ACHN (cell line): ENCODE measurements around the gene NFYC.

Experiments used
- DNase-seq: peaks from one replicate; pipeline ENCODE4 v3.0.0-alpha.2; 2015
- in situ Hi-C: cut with HindIII; loops from 2 replicates; pipeline ENCODE4 v1.10.0; 2017; ENCODE audit warnings: low sequenced_read_pairs, low pct_ligation_motif_present, low pct_unique_long_range_greater_than_20kb

NFYC gene

DNA sequence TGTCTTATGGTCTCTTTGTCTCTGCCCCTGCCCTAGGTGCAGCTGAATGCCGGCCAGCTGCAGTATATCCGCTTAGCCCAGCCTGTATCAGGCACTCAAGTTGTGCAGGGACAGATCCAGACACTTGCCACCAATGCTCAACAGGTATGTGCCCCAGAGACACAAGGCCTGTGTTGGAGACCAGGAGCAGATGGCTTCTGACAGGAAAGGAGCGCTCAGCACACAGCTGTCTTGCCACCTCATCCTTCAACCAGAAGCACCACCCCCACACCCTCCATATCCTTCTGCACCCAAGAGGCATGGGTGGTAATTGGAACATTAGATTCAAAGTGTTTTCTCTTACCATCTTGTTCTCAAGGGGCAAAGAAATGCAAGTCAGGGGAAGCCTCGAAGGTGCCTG is 75.1 kb downstream of the NFYC start:
- DNase-seq: no peak
- in situ Hi-C loops: no loop called here

DNA sequence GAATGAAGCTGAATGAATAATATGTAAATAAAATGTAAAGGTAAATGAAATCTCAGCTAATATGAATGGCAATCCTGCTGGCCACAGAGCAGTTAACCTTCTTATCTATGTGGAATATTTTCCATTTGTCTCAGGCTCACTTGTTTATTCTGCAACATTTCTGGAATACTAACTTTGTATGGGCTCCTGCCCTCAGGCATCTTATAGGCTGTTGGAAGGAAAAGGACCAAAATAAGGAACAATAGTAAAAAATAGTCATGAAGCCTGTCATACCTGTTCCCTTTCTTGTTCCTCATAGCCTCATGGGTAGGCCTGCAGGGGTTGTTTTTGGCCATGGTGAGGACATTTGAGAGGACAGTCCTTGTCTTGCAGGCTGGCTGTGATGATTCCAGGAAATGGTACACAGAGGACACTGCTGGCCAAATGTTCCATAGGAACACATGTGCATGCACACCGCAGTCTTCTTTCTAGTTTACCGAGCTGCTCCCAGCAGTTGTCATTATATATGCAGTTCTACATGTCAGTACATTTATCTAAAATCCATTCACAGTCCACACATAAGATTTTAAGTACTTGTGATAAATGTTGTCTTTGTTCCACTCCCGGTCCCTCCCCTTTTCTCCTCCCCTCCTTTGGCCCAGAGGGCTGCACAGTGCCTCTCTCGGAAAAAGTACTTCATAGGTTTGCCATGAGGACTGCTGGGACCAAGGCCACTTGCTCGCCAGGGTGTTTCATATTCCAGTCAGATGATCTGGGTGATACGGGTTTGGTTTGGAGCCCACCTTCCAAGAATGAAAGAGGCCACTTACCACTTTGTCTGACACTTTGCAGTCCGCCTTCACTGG is 76.9 kb downstream of the NFYC start:
- in situ Hi-C loops: no loop called here
- DNase-seq: no peak

DNA sequence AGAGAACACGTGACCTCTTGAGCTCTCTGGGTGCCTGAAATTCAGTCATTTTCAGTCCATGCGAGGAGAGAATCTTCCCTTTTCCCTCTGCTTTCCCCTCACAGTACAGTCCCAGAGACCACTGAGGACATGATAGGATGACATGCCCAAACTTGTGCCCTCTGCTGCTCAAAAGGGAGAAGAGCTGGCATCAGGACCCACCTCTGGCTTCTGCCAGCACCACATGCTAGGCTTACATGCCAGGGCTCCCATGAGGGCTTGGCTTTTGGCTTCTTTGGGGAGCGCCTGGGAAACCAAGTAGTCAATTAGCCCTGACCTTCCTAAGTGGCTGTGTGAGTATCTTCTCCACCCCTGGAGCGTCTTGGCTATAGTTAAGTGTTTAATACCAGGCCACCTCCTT is 78.3 kb downstream of the NFYC start:
- DNase-seq: peak; percentile 18
- in situ Hi-C loops: no loop called here

DNA sequence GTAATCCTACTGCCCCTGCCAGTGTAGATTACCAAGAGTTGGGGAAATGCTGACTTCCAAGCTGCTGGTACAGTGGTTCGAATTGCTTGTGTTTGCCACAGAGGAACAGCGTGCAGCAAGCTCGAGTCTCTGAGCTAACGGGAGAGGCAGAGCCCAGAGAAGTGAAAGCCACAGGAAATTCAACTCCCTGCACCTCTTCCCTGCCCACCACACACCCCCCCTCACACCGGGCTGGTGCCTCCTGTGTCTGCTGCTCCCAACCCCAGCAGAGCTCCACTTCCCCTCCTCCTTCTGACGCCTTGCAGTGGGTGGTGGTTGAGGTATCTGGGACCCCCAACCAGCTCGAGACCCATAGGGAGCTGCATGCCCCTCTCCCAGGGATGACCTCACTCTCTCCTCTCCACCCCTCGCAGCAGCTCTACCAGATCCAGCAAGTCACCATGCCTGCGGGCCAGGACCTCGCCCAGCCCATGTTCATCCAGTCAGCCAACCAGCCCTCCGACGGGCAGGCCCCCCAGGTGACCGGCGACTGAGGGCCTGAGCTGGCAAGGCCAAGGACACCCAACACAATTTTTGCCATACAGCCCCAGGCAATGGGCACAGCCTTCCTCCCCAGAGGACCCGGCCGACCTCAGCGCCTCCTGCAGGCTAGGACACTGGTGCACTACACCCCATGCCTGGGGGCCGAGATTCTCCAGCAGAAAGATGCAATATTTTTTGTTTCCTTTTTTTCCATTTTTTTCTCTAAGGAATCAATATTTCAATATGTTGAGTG is 79.0 kb downstream of the NFYC start:
- in situ Hi-C loops: no loop called here
- no peak for DNase-seq

DNA sequence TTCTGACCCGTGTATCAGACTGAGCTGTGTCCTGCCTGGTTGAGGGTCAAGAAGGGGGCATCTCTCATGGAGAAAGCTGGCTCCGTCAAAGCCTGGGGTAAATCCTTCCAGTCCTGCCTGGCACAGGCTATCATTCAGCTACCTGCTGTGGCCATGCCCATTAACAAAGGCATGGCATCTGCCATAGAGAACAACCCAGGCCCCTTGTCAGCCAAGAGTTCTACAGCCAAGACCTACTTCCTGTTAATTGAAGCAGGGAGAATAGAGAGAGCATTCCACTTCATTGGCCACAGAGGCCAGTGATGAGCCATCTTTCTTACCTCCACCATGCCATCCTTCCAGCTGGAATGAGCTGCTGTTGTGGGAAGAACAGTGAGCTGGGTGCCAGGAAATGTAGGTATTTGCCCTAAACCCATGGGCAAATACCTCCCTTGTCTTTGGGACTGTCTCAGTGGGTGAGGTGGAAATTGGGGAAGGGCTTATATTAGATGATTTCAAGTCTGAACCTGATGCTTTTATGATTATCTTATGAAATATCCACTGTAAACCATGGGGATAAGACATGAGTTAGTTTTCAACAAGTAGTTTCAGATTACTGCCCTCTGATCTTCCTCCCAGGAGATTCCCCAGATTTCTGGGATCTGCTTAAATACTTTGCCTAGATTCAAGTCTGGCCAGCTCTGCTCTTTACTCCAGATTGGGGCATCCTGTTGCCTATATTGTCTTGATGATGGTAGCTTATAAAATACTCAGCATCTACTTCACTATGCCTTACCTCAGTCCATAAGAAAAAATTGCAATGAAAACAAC is 80.8 kb downstream of the NFYC start:
- no peak for DNase-seq
- in situ Hi-C loops: no loop called here

DNA sequence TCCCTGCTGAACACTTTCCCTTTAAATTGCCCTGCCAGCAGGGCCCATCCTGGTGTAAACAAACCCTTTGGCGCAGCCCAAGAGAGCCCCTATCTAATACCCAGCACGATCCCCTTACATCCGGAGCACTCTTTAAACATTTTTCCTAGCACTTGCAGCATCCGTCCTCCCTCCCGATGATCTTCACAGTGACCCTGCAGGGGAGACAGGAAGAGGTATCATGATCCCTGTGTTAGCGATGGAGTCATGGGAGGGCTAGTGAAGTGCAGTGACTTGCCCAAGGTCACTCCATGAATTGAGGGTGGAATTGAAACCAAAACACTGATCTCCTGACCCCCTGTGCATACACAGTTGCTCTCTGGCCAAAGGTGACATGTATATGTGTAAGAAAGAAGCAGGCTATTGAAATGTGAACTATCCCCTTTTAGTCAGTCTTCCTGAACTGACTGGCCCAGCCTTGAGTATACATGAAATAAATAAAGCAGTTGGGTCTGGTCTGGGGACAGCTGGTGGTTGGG is 82.3 kb downstream of the NFYC start:
- DNase-seq: no peak
- in situ Hi-C loops: no loop called here

DNA sequence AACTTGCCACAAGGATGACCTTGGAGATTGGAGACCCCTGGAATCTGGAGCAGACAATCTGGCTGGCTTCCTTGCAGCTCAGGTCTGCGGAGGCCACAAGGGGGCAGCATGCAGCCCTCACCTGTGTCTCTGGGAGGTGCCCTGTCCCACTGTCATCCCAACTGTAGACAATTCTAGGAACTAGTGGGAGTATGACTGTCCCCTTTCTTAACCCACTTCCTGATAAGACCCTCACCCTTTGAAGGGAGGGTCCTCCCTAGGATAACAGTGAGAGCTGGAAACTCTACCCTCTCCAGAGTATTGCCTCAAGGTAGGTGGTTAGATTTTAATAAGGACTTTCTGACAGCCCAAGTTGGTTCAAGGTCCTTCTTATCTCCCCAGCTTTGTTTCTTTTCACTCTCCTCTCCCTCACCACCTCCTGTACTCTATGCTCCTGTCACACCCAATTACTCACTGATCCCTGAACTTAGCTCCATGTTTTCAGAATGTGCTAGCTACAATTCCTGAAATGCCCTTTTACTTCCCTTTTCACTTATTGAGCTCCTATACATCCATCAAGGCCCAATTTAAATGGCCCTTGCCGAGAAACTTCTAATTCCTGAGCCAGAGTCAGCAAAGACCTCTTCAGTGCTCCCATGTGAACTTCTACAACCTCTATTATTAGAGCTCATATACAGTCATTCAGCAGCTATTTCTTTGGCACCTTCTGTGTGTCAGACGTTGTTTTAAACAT is 82.9 kb downstream of the NFYC start:
- in situ Hi-C loops: no loop called here
- DNase-seq: peak; percentile 36

DNA sequence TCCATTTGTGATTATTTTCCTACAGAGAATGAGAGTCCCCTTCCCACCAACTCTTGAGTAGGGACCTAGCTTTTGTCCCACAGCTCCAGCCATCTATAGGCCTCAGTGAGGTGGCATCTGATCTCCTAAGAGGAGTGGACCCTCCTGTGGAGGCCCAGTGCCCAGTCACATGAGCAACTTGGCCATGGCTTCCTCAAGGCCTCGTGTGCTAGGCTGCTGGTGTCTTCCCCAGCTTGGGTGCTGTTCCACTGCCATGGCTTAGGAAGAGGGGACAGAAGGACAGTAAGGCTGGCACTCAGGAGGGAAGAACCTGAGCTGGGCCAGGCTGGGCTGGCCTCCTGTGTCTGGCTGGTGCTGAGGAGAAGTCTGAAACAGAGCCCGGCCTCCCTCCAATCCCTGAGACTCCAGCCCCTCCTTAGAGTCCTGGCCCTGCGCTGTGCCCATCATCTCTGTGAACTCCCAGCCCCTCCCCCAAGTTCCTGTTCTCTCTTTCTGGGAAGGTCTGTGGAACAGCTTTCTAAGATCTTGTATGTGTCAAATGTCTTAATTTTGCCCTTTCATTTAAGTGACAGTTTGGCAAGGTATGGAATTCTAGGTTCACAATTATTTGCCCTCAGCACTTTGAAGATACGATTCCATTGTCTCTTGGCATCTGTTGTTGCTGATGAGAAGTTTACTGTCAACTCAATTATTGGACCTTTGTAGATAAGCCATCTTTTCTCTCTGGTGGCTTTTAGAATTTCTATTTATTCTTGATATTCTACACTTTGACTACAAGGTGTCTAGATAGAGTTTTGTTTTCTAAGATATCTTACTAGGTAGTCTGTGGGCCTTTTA is 85.0 kb downstream of the NFYC start:
- in situ Hi-C loops: no loop called here

DNA sequence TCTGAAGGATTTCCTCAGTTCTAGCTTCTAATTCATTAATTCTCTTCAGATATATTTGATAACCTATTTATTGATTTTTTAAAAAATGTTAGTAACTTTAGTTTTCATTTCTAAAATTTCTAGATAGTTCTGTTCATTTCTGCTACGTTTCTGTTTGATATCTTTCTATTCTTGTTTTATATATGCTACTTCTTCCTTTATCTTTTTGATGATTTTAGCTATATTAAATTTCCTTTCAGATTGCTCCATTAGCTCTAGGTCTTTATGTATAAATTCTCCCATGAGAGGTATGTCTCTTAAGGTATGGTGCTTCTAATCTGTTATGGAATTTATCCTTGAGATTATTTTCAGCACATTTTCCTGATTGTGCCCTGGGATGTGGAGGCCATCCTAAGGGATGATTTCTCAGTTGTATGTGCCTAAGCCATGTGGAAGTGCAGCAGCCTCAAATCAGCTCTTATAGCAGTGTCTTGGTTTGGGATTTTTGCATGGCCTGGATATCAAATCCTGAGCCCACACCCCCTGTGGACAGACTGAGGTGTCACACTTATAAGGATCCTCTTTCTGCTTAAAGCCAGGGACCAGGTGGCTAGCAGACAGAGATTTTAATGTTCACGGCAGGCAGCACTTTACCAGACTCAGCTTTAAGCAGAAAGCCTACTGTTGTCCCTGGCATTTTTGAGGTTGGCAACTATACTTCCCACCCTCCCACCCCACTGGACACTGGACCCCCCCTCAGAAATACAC is 85.9 kb downstream of the NFYC start:
- no peak for DNase-seq
- in situ Hi-C loops: no loop called here

More for the DNA sequence above, 85.0 kb downstream of the NFYC start:
- DNase-seq: no peak

DNA sequence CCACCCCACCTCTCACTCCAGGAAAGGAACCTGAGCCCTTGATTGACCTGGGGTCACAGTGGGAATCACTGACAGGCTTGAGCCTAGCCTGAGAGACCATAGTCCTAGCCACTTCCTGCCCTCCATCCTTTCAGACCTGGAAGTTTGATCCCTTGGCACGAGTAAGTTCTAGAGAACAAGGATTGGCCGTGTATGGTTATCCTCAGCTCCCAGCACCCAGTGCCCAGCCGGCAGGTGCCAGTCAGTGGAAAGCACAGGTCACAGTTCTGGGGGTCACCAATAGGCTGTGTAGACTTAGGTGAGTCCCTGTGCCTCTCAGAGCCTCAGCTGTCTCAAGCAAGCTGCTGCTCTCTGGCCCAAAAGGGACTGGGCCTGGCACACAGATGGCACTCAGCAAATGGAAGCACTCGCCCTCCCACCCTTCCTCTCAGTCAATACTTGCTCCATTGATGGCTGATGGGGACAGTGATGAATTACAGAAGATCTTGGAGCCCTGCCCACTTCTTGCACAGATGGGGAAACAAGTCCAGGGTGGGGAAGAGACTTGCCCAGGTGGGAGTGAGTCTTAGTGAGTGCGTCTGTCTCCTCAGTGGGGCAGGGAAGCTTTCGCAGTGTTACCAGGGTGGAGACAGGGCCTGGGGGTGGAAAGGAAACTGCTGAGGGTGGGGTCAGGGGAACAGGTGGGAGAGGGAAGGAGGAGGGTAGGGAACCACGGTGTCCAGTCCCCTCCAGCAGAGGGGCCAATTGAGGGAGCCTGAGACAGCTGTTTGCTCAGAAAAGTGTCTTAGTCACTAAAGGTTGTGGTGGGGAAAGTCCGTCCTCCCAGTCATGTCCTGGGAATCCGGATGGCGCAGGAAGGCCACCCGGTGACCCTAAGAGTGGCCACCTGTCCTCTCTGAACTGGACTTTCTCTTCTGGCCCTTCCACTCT is 89.4 kb downstream of the NFYC start:
- in situ Hi-C loops: loop anchor here (10.0 kb wide), 1 partner anchor 74 kb away; no protein-coding TSS in a partner anchor
- no peak for DNase-seq

DNA sequence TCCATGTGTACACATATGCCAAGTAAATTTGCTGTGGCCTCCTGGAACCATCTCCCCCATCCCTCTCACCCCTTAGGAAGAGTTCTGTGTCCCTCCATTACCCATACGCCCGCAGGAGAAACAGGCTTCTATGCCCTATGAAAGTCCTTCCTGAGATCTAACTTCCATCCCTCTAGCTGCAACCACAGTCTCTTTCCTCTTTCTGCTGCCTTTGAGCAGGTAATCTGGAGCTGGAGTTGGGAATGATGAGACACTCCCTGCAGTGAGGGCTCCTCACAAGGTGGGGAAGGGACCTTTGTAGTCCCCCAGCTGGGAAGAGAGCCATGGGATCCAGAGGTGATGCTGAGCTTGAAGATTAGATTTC is 90.1 kb downstream of the NFYC start:
- in situ Hi-C loops: loop anchor here (10.0 kb wide), 1 partner anchor 73 kb away; no protein-coding TSS in a partner anchor
- no peak for DNase-seq

DNA sequence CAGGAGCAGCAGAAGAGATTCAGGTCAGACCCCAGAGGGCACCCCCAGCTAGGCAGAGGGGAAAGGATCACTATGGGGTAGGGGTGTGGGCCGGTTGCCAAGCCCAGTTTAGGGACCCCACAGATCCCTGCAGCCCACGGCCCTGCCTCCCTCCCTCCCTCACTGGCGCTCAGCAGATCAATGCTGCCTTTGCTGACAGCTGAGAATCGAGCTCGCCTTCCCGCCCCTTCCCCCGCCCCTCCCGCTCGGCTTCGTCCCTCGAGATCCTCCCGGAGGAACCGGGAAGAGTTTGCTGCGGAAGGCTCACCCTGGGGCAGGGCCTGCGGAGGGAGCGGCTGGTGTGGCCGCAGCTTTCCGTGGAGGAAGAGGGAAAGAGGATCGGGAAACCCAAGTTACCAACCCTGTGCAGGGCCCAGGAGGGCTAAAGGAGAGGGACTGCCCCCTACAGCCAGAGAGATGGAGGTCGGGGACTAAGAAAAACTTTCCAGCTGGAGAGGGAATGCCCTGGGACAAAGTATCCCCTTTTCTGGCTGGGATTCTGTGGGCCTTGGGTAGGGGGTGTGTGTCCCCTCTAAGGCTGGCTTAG is 91.0 kb downstream of the NFYC start:
- in situ Hi-C loops: loop anchor here (10.0 kb wide), 1 partner anchor 72 kb away; no protein-coding TSS in a partner anchor
- DNase-seq: peak; percentile 41

DNA sequence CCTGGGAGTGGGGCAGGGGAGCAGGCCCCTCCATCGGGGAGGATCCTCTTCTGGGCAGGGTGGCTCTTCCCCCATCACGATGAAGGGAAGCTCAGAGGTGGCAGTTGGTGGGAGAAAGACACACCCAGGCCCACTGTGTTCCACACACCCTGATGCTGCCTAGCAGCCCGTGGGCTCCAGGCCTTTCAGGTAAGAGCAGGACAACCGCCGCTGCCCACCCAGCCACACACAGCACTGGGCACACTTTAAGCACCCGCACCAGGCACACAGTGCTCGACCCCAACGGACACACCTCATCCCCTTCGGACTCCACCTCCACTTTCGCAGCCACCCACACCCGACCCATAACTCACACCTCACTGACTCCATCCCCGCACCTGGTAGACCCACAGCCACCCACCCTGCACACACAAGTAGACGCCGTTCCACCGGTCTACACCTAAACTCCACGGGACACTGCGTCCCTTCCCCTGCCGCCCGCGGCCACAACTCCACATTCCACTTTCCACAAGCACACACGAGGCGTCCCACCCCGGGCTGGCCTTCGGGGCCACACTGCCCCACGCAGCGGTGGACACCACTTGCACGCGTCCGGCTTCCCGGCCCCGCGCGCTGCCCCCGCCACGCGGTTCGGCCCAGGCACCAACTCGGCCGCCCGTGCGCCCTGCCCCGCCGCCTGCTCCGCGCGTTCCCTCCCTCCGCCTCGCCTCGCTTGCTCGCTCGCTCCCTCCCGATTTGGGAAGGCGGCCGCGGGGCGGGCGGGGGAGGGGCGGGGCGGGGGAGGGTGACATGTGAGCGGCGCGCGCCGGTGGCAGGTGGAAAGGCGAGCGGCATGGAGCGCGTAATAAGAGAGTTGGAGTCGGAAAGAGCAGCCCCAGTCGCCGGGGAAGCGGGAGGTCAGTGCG is 91.7 kb downstream of the NFYC start, which contains the start of gene KCNQ4:
Gene KCNQ4, plus strand, starts transcription at position 787 of the 905 bp plus-strand sequence. CDS start 307 bp downstream, outside the sequence.
- in situ Hi-C loops: loop anchor here (10.0 kb wide), 1 partner anchor 72 kb away; no protein-coding TSS in a partner anchor
- peak; percentile 45 for DNase-seq

DNA sequence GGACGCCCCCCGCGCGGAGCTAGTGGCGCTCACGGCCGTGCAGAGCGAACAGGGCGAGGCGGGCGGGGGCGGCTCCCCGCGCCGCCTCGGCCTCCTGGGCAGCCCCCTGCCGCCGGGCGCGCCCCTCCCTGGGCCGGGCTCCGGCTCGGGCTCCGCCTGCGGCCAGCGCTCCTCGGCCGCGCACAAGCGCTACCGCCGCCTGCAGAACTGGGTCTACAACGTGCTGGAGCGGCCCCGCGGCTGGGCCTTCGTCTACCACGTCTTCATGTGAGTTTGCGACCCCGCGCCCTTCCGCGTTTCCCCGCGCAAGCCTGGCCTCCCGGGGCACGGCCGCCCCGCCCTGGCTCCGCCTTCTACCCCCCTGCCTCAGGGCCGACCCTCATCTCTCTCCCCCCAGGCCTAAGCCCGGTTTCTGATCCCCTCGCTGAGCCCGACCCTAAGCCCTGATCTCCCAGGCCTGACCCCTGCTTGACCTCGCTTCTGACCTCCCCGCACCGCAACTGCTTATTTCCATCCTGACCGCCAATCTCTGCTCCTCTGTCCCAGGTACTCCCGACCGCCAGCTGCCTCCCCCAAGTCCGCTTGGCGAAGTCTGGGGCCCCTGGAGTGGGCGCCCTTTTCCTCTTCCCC is 92.8 kb downstream of the NFYC start:
- in situ Hi-C loops: loop anchor here (10.0 kb wide), 1 partner anchor 71 kb away; no protein-coding TSS in a partner anchor
- DNase-seq: no peak
